GM23338 (cell line): ENCODE data around the gene PTAR1. TPM values are rescaled to one million over a fixed set of nuclear protein-coding genes. Genes with fewer than 3 reads are reported as not detected.

Source experiments
- ATAC-seq: fragments of 200-7000 bp; cut with Tn5 transposase; 3 replicates; pipeline ENCODE4 v1.9.1; 2020
- DNase-seq: peaks from one replicate; pipeline ENCODE4 v3.0.0-alpha.2; 2015; ENCODE audit warnings: low spot score
- H2AFZ ChIP-seq: fragments of 200-600 bp; sonication (generic); 2 replicates; pipeline ENCODE4 v1.8.0; 2016; ENCODE audit warnings: antibody characterized with exemption, mild to moderate bottlenecking, moderate library complexity
- H3F3A ChIP-seq: fragments of 200-600 bp; sonication (generic); replicated peaks from 2 replicates; pipeline ENCODE4 v1.8.0; 2017; ENCODE audit warnings: antibody characterized with exemption, mixed run types, low read depth
- H3K27ac ChIP-seq: fragments of 200-600 bp; sonication (generic); 2 replicates; pipeline ENCODE4 v1.6.1; 2016; ENCODE audit warnings: low read depth
- H3K27me3 ChIP-seq: fragments of 200-600 bp; sonication (generic); 2 replicates; pipeline ENCODE4 v1.8.0; 2016; ENCODE audit warnings: mild to moderate bottlenecking, mixed run types, moderate library complexity; ENCODE audit not compliant: insufficient read depth
- H3K36me3 ChIP-seq: fragments of 200-600 bp; sonication (generic); 2 replicates; pipeline ENCODE4 v1.8.0; 2016; ENCODE audit warnings: mild to moderate bottlenecking; ENCODE audit not compliant: insufficient read depth
- H3K4me1 ChIP-seq: fragments of 200-600 bp; sonication (generic); 2 replicates; pipeline ENCODE4 v1.8.0; 2016; ENCODE audit warnings: mild to moderate bottlenecking, moderate library complexity; ENCODE audit not compliant: insufficient read depth
- H3K4me2 ChIP-seq: fragments of 200-600 bp; sonication (generic); 2 replicates; pipeline ENCODE4 v1.7.1; 2017; ENCODE audit warnings: mixed run types
- H3K4me3 ChIP-seq: fragments of 200-600 bp; sonication (generic); 2 replicates; pipeline ENCODE4 v1.6.1; 2016; ENCODE audit warnings: mixed run types
- H3K79me2 ChIP-seq: fragments of 200-600 bp; sonication (generic); replicated peaks from 2 replicates; pipeline ENCODE4 v1.8.0; 2017; ENCODE audit warnings: mild to moderate bottlenecking; ENCODE audit not compliant: insufficient read depth
- H3K9me2 ChIP-seq: fragments of 200-600 bp; sonication (generic); 2 replicates; pipeline ENCODE4 v1.8.0; 2017; ENCODE audit not compliant: insufficient read depth
- H4K20me1 ChIP-seq: fragments of 200-600 bp; sonication (generic); replicated peaks from 2 replicates; pipeline ENCODE4 v1.8.0; 2017; ENCODE audit warnings: mild to moderate bottlenecking; ENCODE audit not compliant: insufficient read depth
- H3K27ac Mint-ChIP-seq: 2 replicates; pipeline ENCODE4 v1.8.0; 2020; ENCODE audit warnings: inconsistent platforms, mild to moderate bottlenecking, moderate library complexity, mixed read lengths
- H3K27me3 Mint-ChIP-seq: 3 replicates; pipeline ENCODE4 v1.8.0; 2022; ENCODE audit warnings: low read depth, mild to moderate bottlenecking, moderate library complexity, mixed read lengths, inconsistent platforms; ENCODE audit not compliant: insufficient read depth, poor library complexity
- H3K36me3 Mint-ChIP-seq: 3 replicates; pipeline ENCODE4 v1.8.0; 2021; ENCODE audit warnings: low read depth, mild to moderate bottlenecking, inconsistent platforms, moderate library complexity, mixed read lengths
- H3K4me1 Mint-ChIP-seq: 3 replicates; pipeline ENCODE4 v1.8.0; 2020; ENCODE audit warnings: mild to moderate bottlenecking, inconsistent platforms, mixed read lengths
- H3K4me3 Mint-ChIP-seq: 3 replicates; pipeline ENCODE4 v1.8.0; 2021; ENCODE audit warnings: moderate library complexity, mild to moderate bottlenecking, inconsistent platforms, mixed read lengths
- H3K9me3 Mint-ChIP-seq: 3 replicates; pipeline ENCODE4 v1.8.0; 2020; ENCODE audit warnings: moderate library complexity, mild to moderate bottlenecking, inconsistent platforms, mixed read lengths
- JUNB ChIP-seq: IDR thresholded peaks from one replicate; pipeline ENCODE4 v1.6.1; 2016; ENCODE audit warnings: antibody characterized with exemption; ENCODE audit not compliant: unreplicated experiment
- POLR2AphosphoS5 ChIP-seq: IDR thresholded peaks from 2 replicates; pipeline ENCODE4 v1.6.1; 2016; ENCODE audit warnings: antibody characterized with exemption, low read depth
- ZNF331 ChIP-seq: fragments of 250-450 bp; sonication (Bioruptor Pico); IDR thresholded peaks from 2 replicates; pipeline ENCODE4 v1.5.0; 2020; ENCODE audit warnings: low read depth, mild to moderate bottlenecking, moderate library complexity
- polyA plus RNA-seq: library from polyadenylated mRNA; unstranded; fragments of >200 nt; fragmentation: Nextera tagmentation; extraction: Ambion mirVana; gene quantifications from 2 replicates; pipeline ENCODE4 v1.2.1, GENCODE V29; 2016
- total RNA-seq: library from RNA; depleted of rRNA; stranded (reverse); fragments of >200 nt; shearing (Covaris generic); gene quantifications from 2 replicates; pipeline ENCODE4 v1.2.3, GENCODE V29; 2014
- TF ChIP-seq, protein P1 (sequence below), 2 experiments: fragments of 200-600 bp in 1 of 2; sonication (generic) in 1 of 2; conservative IDR thresholded peaks; 2 replicates each; pipeline versions ENCODE4 v1.5.1 to v1.6.1; 2016 to 2017; ENCODE audit warnings: antibody characterized with exemption in 2 of 2, low read depth in 2 of 2, mild to moderate bottlenecking in 2 of 2, moderate library complexity in 1 of 2
- TF ChIP-seq, protein P2 (sequence below): IDR thresholded peaks from one replicate; pipeline ENCODE4 v1.6.1; 2018; ENCODE audit warnings: antibody characterized with exemption; ENCODE audit not compliant: unreplicated experiment
- TF ChIP-seq, protein P3 (sequence below): fragments of 250-450 bp; sonication (Bioruptor Pico); IDR thresholded peaks from 2 replicates; pipeline ENCODE4 v1.5.0; 2020; ENCODE audit warnings: mild to moderate bottlenecking, moderate library complexity

The PTAR1 gene
- total and polyA plus RNA-seq, 2 experiments from 2014 or later = 35.2 to 219 TPM

DNA sequence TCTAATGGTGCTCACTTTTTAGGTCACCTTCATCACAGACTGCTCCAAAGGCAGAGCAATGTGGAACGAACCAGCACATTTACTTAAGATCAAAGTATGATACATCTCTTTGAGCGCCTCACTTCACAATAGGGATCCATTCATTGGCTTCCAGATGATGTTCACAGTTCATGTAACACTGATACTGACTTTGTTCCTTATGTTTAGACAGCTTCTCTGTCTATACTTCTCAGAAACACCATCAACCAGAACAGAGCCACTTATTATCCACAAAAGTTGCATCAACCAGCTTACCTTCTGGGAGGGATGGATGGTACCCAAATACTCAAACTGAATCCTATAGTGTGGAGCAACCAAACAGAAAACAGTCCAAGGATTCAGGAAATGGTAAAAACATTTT, 4.6 kb downstream of the PTAR1 start:
- DNase-seq (no peak), ATAC-seq (no peak)
- H3K4me3 Mint-ChIP-seq = no peak overlapping the region
- H3K9me2 ChIP-seq = no peaks in the 10 kb centered on the region
- H3K4me1 Mint-ChIP-seq = peaks cover 51% of the 10 kb centered on the region
- H3K36me3 ChIP-seq = no peaks in the 10 kb centered on the region
- no peak overlapping the region; the same call in 1 of the 2 replicates for H3K27ac Mint-ChIP-seq
- H3K79me2 ChIP-seq = peaks cover 93% of the 10 kb centered on the region
- H3K4me3 ChIP-seq = no peak overlapping the region
- 0 out of 2 replicates have a peak overlapping the region, but pooled peaks have one; percentile 4 for H3K4me2 ChIP-seq
- no peaks in the 10 kb centered on the region for H3F3A ChIP-seq
- no peaks in the 10 kb centered on the region for H3K9me3 Mint-ChIP-seq
- peak overlapping the region; percentile 21; the same call in 1 of the 2 replicates for H3K27ac ChIP-seq
- H3K27me3 Mint-ChIP-seq = no peaks in the 10 kb centered on the region
- TF ChIP-seq POLR2AphosphoS5 = no peak
- TF ChIP-seq JUNB = no peak
- no peak for TF ChIP-seq ZNF331 (CRISPR knock-in tag)
- TF ChIP-seq, protein P1, sequence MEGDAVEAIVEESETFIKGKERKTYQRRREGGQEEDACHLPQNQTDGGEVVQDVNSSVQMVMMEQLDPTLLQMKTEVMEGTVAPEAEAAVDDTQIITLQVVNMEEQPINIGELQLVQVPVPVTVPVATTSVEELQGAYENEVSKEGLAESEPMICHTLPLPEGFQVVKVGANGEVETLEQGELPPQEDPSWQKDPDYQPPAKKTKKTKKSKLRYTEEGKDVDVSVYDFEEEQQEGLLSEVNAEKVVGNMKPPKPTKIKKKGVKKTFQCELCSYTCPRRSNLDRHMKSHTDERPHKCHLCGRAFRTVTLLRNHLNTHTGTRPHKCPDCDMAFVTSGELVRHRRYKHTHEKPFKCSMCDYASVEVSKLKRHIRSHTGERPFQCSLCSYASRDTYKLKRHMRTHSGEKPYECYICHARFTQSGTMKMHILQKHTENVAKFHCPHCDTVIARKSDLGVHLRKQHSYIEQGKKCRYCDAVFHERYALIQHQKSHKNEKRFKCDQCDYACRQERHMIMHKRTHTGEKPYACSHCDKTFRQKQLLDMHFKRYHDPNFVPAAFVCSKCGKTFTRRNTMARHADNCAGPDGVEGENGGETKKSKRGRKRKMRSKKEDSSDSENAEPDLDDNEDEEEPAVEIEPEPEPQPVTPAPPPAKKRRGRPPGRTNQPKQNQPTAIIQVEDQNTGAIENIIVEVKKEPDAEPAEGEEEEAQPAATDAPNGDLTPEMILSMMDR (conservative IDR thresholded peaks at IDR 0.05; ENCODE audit: low read depth in 2 of 2) = no peak
- TF ChIP-seq, protein P2, sequence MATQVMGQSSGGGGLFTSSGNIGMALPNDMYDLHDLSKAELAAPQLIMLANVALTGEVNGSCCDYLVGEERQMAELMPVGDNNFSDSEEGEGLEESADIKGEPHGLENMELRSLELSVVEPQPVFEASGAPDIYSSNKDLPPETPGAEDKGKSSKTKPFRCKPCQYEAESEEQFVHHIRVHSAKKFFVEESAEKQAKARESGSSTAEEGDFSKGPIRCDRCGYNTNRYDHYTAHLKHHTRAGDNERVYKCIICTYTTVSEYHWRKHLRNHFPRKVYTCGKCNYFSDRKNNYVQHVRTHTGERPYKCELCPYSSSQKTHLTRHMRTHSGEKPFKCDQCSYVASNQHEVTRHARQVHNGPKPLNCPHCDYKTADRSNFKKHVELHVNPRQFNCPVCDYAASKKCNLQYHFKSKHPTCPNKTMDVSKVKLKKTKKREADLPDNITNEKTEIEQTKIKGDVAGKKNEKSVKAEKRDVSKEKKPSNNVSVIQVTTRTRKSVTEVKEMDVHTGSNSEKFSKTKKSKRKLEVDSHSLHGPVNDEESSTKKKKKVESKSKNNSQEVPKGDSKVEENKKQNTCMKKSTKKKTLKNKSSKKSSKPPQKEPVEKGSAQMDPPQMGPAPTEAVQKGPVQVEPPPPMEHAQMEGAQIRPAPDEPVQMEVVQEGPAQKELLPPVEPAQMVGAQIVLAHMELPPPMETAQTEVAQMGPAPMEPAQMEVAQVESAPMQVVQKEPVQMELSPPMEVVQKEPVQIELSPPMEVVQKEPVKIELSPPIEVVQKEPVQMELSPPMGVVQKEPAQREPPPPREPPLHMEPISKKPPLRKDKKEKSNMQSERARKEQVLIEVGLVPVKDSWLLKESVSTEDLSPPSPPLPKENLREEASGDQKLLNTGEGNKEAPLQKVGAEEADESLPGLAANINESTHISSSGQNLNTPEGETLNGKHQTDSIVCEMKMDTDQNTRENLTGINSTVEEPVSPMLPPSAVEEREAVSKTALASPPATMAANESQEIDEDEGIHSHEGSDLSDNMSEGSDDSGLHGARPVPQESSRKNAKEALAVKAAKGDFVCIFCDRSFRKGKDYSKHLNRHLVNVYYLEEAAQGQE = no peak
- TF ChIP-seq, protein P3, sequence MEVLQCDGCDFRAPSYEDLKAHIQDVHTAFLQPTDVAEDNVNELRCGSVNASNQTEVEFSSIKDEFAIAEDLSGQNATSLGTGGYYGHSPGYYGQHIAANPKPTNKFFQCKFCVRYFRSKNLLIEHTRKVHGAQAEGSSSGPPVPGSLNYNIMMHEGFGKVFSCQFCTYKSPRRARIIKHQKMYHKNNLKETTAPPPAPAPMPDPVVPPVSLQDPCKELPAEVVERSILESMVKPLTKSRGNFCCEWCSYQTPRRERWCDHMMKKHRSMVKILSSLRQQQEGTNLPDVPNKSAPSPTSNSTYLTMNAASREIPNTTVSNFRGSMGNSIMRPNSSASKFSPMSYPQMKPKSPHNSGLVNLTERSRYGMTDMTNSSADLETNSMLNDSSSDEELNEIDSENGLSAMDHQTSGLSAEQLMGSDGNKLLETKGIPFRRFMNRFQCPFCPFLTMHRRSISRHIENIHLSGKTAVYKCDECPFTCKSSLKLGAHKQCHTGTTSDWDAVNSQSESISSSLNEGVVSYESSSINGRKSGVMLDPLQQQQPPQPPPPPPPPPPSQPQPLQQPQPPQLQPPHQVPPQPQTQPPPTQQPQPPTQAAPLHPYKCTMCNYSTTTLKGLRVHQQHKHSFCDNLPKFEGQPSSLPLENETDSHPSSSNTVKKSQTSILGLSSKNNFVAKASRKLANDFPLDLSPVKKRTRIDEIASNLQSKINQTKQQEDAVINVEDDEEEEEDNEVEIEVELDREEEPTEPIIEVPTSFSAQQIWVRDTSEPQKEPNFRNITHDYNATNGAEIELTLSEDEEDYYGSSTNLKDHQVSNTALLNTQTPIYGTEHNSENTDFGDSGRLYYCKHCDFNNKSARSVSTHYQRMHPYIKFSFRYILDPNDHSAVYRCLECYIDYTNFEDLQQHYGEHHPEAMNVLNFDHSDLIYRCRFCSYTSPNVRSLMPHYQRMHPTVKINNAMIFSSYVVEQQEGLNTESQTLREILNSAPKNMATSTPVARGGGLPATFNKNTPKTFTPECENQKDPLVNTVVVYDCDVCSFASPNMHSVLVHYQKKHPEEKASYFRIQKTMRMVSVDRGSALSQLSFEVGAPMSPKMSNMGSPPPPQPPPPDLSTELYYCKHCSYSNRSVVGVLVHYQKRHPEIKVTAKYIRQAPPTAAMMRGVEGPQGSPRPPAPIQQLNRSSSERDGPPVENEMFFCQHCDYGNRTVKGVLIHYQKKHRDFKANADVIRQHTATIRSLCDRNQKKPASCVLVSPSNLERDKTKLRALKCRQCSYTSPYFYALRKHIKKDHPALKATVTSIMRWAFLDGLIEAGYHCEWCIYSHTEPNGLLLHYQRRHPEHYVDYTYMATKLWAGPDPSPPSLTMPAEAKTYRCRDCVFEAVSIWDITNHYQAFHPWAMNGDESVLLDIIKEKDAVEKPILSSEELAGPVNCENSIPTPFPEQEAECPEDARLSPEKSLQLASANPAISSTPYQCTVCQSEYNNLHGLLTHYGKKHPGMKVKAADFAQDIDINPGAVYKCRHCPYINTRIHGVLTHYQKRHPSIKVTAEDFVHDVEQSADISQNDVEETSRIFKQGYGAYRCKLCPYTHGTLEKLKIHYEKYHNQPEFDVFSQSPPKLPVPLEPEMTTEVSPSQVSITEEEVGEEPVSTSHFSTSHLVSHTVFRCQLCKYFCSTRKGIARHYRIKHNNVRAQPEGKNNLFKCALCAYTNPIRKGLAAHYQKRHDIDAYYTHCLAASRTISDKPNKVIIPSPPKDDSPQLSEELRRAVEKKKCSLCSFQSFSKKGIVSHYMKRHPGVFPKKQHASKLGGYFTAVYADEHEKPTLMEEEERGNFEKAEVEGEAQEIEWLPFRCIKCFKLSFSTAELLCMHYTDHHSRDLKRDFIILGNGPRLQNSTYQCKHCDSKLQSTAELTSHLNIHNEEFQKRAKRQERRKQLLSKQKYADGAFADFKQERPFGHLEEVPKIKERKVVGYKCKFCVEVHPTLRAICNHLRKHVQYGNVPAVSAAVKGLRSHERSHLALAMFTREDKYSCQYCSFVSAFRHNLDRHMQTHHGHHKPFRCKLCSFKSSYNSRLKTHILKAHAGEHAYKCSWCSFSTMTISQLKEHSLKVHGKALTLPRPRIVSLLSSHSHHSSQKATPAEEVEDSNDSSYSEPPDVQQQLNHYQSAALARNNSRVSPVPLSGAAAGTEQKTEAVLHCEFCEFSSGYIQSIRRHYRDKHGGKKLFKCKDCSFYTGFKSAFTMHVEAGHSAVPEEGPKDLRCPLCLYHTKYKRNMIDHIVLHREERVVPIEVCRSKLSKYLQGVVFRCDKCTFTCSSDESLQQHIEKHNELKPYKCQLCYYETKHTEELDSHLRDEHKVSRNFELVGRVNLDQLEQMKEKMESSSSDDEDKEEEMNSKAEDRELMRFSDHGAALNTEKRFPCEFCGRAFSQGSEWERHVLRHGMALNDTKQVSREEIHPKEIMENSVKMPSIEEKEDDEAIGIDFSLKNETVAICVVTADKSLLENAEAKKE (CRISPR knock-in tag) = no peak
- no peak overlapping the region for H2AFZ ChIP-seq
- H3K36me3 Mint-ChIP-seq = peaks cover 10% of the 10 kb centered on the region; the same call in 2 of the 3 replicates
- H3K27me3 ChIP-seq = no peaks in the 10 kb centered on the region
- peaks cover 20% of the 10 kb centered on the region; the same call in 1 of the 2 replicates for H4K20me1 ChIP-seq
- H3K4me1 ChIP-seq = peaks cover 66% of the 10 kb centered on the region
